Right lobe of liver (tissue), 6 donors: ENCODE measurements around the gene TACC3. TPM values are rescaled to one million over a fixed set of nuclear protein-coding genes. Genes with fewer than 3 reads are reported as not detected.
"Not testable (repeated sequence)": the region's sequence is repeated elsewhere in the genome, so short reads cannot be mapped to it uniquely, and the experiment has no call there.

Source experiments
- ATAC-seq, 4 donors: fragments of 200-7000 bp; cut with Tn5 transposase; one replicate each; pipeline ENCODE4 v1.9.1; 2020; ENCODE audit warnings: mild to moderate bottlenecking in 4 of 4, moderate library complexity in 4 of 4
- DNase-seq, 3 donors: peaks; one replicate each; pipeline ENCODE4 v3.0.0-alpha.2; 2020
- H3K27ac ChIP-seq, 3 donors: fragments of 200-600 bp; one replicate each; pipeline ENCODE4 v1.8.0; 2022
- H3K27me3 ChIP-seq, 2 donors: fragments of 200-600 bp; one replicate each; pipeline ENCODE4 v1.8.0; 2022
- H3K36me3 ChIP-seq, 4 donors: fragments of 200-600 bp; sonication (generic) in 1 of 4; one replicate each; pipeline versions ENCODE4 v1.5.1 to v1.8.0; 2017 to 2022; ENCODE audit warnings: control low read depth in 1 of 4
- H3K4me1 ChIP-seq, 4 donors: fragments of 200-600 bp; sonication (generic) in 1 of 4; one replicate each; pipeline versions ENCODE4 v1.5.1 to v1.8.0; 2017 to 2022; ENCODE audit warnings: control low read depth in 1 of 4
- H3K4me3 ChIP-seq, 3 donors: fragments of 200-600 bp; one replicate each; pipeline ENCODE4 v1.8.0; 2022
- H3K9me3 ChIP-seq, 4 donors: fragments of 200-600 bp; sonication (generic) in 1 of 4; one replicate each; pipeline versions ENCODE4 v1.5.1 to v1.8.0; 2017 to 2022; ENCODE audit warnings: control low read depth in 1 of 4
- CTCF ChIP-seq, 4 donors: fragments of 200-600 bp in 3 of 4; fragments of 450-650 bp in 1 of 4; IDR thresholded peaks; one replicate each; pipeline versions ENCODE4 v1.5.1 to v1.8.0; 2016 to 2022; ENCODE audit warnings: antibody characterized with exemption in 4 of 4, mild to moderate bottlenecking in 2 of 4
- POLR2A ChIP-seq: fragments of 450-650 bp; IDR thresholded peaks from one replicate; pipeline ENCODE4 v1.6.1; 2017; ENCODE audit warnings: antibody characterized with exemption, mild to moderate bottlenecking
- WGBS: methylation state at CpG from one replicate; pipeline ENCODE4 v1.1.6; 2018; ENCODE audit warnings: low coverage, low lambda C conversion rate; ENCODE audit not compliant: insufficient coverage; ENCODE audit errors: missing lambda C conversion rate; 5-methylcytosine and 5-hydroxymethylcytosine counted together
- intact Hi-C, 2 donors: fragments of 100-400 bp; cut with DNase I; formaldehyde crosslinking; loops; one replicate each; pipeline versions ENCODE4 v1.11.2 to v1.14.1; 2022
- total RNA-seq, 6 experiments: library from RNA; depleted of rRNA in 2 of 6; stranded (reverse); fragments of >200 nt in 2 of 6; fragmentation: NEBNext Ultra II Directional in 3 of 6; extraction: Animal tissue kit (Norgen Biotek cat#: 25700) in 3 of 6; gene quantifications; one replicate each; pipeline versions ENCODE4 v1.1.0 to v1.2.4, GENCODE V29; 2016 to 2023
- donor health status: DM: no; HTN: yes; CAD: no.
- donor health status: DM: no; HTN: no; CAD: no.
- donor health status: DM: no; HTN: no; CAD: no.
- donor health status: DM: no; HTN: yes; CAD: no.
- donor health status: DM: no; HTN: yes; CAD: no.

The TACC3 gene
- total RNA-seq, 6 experiments from 2014 or later: 2.2 to 5.7 (median 4.8) TPM

- ATAC-seq (no peak), DNase-seq (peak in 1 of 3 donors; percentile 12)
- H3K9me3 ChIP-seq: no peaks in the 10 kb centered on the region
- H3K27ac ChIP-seq: no peak overlapping the region
- no peaks in the 10 kb centered on the region for H3K27me3 ChIP-seq
- WGBS: 89% methylated on average over 5 of the region's 5 CpGs
- intact Hi-C loops: no loop called here
- TF ChIP-seq CTCF (IDR thresholded peaks at IDR 0.05): no peak
- no peak for TF ChIP-seq POLR2A
- peaks cover 0 to 83% (median 19%) of the 10 kb centered on the region in 4 donors for H3K36me3 ChIP-seq
- H3K4me1 ChIP-seq: no peaks in the 10 kb centered on the region
- H3K4me3 ChIP-seq: no peak overlapping the region
Observed at GRCh38 chr4:1695913-1696312, 25.4 kb upstream of the TACC3 start.

- ATAC-seq, H3K4me3 ChIP-seq, intact Hi-C loops, H3K4me1 ChIP-seq, H3K27me3 ChIP-seq, H3K27ac ChIP-seq, H3K9me3 ChIP-seq: not testable (repeated sequence)
- WGBS: 72% methylated on average over 7 of the region's 8 CpGs
- peaks cover 0 to 61% (median 16%) of the 10 kb centered on the region in 4 donors for H3K36me3 ChIP-seq
- peak in 1 of 3 donors; percentile 11 for DNase-seq
Observed at GRCh38 chr4:1701671-1702070, 19.6 kb upstream of the TACC3 start.

- peaks cover 0 to 40% (median 11%) of the 10 kb centered on the region in 4 donors for H3K36me3 ChIP-seq
- H3K4me1 ChIP-seq: no peaks in the 10 kb centered on the region
Observed at GRCh38 chr4:1703867-1704266, 17.5 kb upstream of the TACC3 start.

GRCh38 chr4:1705732-1706131 lies 15.6 kb upstream of the TACC3 start:
- Histone ChIP-seq H3K4me3 (no peak overlapping the region), H3K27me3 (no peaks in the 10 kb centered on the region), H3K4me1 (peaks cover 0 to 5% (median 2%) of the 10 kb centered on the region in 4 donors), H3K36me3 (peaks cover 0 to 28% (median 8%) of the 10 kb centered on the region in 4 donors), H3K9me3 (no peaks in the 10 kb centered on the region), H3K27ac (no peak overlapping the region)
- WGBS: 93% methylated on average over 3 of the region's 6 CpGs
- DNase-seq: peak in 1 of 3 donors; percentile 22
- ATAC-seq: no peak
- no peak for TF ChIP-seq CTCF (IDR thresholded peaks at IDR 0.05)
- TF ChIP-seq POLR2A: no peak
- intact Hi-C loops: no loop called here

More at GRCh38 chr4:1703867-1704266, 17.5 kb upstream of the TACC3 start:
- H3K9me3 ChIP-seq: no peaks in the 10 kb centered on the region
- WGBS: 83% methylated on average over 1 of the region's 1 CpG
- intact Hi-C loops: no loop called here
- H3K27ac ChIP-seq: no peak overlapping the region
- no peaks in the 10 kb centered on the region for H3K27me3 ChIP-seq
- no peak overlapping the region for H3K4me3 ChIP-seq
- DNase-seq (peak in 1 of 3 donors; percentile 9), ATAC-seq (no peak)
- no peak for TF ChIP-seq POLR2A
- no peak for TF ChIP-seq CTCF (IDR thresholded peaks at IDR 0.05)

- peaks cover 0 to 8% (median 4%) of the 10 kb centered on the region in 4 donors for H3K4me1 ChIP-seq
- no peak overlapping the region for H3K27ac ChIP-seq
- intact Hi-C loops: no loop called here
- H3K27me3 ChIP-seq: no peaks in the 10 kb centered on the region
- H3K9me3 ChIP-seq: no peaks in the 10 kb centered on the region
- peak in 1 of 3 donors; percentile 25 for DNase-seq
- peaks cover 0 to 28% (median 8%) of the 10 kb centered on the region in 4 donors for H3K36me3 ChIP-seq
- H3K4me3 ChIP-seq: no peak overlapping the region
- TF ChIP-seq CTCF (IDR thresholded peaks at IDR 0.05): no peak
- TF ChIP-seq POLR2A: no peak
- WGBS: 82% methylated on average over 6 of the region's 6 CpGs
- ATAC-seq: no peak
Observed at GRCh38 chr4:1706358-1706757, 15.0 kb upstream of the TACC3 start.
